Stimulated activated CD8-positive, alpha-beta memory T cell treated with anti-CD3 and anti-CD28 coated beads, Interleukin-15, amount 100 ng/mL, for 4 hours (primary cell): ENCODE measurements around the gene TUBA1C.
"Not testable (repeated sequence)": the region's sequence is repeated elsewhere in the genome, so short reads cannot be mapped to it uniquely, and the experiment has no call there.

Experiments used
- DNase-seq, 2 donors: peaks; one replicate each; pipeline ENCODE4 v3.0.0-alpha.2; 2020; ENCODE audit warnings: low read depth in 2 of 2

The TUBA1C gene

DNA sequence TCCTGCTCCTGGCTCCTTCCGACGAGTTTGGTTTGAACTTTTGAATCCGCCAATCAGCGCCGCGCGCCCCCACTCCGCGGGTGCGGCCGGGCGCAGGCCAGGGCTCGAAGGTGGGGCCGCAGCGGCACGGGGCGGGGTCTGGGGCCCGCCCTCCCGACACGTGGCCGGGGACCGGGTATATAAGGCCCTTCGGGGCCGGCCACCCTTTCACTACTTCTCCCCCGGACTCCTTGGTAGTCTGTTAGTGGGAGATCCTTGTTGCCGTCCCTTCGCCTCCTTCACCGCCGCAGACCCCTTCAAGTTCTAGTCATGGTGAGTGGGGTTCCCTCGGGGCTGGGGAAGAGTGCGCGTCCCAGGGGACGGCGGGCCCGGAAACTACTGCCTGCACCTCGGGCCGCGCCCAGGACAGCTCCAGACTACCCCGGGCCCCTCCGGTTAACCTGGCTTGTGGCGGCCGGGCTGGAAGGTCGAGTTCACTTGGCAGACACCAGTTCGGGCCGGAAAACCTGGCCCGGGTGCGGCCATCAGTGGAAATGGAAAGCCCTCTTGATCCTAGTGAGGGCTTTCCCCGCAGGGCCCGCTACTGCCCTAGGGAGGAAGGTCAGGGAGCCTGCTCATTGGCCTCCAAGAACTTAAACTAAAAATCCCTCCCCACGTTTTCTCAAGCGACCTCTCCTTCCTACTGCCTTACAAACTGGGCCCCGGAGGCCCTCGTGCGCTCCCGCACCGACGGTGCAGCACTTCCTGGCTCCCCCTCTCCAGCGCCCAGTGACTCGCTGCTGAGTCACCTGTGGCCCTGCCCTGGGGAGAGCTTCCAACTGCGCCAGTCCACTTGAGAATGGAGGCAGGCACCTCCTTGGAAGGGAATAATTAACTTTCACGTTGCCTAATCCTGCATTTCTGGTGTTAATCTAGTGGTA lies at the start of gene TUBA1C:
Gene TUBA1C (plus strand): TSS at position 210 of the 920 bp plus-strand sequence. CDS start 100 bp downstream, at position 310.
- DNase-seq = peak; percentile 74 to 81

DNA sequence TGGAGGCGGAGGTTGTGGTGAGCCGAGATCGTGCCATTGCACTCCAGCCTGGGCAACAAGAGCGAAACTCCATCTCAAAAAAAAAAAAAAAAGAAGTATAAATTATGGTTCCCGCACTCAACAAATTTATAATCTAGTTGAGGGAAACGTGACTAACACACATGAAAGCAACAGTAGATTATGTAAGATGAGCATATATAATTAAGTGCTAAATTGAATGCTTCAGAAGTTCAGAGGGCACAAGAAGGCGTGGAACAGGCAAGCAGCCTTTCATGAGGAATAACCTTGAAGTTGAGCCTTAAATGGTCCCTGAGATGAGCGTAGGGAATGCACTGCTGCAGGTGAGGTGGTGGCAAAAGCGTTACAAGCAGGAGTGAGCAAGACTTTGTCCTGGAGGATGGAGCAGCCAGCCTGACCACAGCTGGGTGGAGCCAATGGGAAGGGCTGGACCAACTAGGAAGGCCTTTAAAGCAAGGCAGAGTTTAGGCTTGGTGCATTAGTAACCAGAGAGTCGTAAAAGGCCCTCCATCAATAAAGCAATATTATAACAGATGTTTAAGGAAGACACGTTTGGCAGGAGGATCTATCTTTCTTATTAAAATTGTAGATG lies 45.4 kb upstream of the TUBA1C start:
- DNase-seq = no peak

DNA sequence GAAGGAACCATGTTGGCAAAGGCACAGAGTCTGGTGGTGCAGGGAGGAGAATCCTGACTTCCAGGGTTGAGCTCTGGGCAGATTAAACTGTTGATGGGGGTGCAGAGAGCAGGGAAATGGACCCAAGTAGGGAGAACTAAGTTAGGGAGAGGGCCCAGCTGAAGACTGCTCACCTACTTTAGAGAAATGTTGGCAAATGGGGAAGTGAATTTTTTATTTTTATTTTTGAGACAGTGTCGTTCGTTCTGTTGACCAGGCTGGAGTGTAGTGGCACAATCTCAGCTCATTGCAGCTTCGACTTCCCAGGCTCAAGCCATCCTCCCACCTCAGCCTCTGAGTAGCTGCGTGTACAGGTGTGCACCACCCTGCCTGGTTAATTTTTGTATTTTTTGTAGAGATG lies 43.9 kb upstream of the TUBA1C start:
- DNase-seq = no peak

DNA sequence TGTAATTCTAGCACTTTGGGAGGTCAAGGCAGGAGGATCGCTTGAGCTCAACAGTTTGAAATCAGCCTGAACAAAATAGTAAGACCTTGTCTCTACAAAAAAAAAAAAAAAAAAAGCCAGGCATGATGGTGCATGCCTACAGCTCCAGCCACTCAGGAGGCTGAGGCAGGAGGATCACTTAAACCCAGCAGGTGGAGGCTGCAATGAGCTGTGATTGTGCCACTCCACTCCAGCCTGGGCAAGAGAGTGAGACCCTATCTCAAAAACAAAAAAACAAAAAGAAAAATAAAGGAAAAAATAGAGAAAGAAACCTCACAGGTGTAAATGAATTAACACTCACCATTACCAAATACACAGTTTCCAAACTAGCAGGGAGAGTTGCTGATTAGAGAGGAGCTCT lies 41.8 kb upstream of the TUBA1C start:
- DNase-seq = no peak

DNA sequence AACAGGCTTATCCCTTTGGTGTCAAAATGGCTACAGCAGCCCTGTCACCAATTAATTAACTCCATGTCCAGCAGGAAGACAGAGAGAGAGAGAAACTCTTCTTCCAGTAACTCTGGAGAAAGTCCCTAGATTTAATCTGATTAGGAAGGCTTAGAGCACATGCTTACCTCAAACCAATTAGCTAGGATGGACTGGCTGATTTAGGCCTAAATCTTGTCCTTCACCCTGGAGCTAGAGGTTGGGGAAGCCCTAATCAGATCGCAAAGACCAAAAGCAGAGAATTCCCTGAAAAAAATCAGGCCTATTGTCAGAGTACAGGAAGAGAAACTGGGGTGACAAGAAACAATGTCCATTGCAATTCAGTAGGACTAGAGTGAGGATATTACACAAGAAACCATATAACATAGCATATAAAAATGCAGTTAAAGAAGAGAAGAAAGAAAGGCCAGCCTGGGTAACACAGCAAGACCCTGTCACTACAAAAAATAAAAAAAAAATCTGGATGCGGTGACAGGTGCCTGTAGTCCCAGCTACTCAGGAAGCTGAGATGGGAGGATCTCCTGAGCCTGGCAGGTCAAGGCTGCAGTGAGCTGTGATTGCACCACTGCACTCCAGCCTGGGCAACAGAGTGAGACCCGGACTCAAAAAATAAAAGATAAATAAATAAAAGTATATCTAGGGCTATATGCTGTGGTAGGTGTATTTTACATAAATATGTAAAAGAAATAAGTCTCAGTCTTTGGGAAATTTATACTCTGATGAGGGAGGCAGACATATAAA lies 41.1 kb upstream of the TUBA1C start:
- no peak for DNase-seq

DNA sequence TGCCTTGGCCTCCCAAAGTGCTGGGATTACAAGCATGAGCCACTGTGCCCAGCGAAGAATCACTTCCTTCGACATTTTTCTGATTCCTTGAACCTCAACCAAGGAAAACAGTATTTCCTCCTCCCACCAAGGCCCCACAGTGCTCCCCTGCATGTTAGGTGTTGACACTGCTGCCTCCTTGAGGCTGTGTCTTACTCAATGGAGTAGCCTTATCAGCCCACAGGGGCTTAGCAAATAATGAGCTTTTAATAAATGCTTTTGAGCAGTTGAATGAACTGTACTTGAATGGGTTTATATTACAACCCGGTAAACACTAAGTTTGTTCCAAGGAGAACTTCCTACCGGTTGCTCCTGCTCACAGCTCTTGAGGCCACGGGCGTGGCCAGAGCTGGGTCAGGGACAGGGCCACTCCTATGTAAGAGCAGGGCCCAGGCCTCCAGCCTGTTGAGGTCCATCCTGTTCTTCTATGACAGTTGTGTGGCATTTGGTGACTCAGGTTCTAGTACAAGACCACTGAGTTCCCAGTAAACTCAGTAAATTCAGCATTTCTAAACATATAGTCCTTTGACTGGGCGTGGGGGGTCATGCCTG lies 39.2 kb upstream of the TUBA1C start:
- DNase-seq = no peak

DNA sequence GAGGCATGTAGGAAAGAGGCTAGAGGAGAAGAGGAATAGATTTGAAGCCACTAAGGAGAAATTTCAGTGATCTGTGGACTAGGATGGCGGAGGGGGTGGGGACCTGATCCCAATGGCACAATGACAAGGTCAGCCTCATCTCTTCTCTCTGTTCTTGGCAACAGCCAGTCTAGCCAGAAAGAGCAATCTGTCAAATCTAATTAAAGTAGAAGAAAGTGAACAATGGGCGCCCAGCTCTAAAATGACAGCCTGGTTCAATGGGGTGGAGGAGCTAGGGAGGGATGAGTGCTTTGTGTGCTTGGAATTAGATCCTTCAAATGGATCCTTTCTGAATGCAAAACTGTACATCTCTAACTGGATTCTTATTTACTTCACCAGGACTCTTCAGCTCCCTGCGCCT lies 37.2 kb upstream of the TUBA1C start:
- no peak for DNase-seq

DNA sequence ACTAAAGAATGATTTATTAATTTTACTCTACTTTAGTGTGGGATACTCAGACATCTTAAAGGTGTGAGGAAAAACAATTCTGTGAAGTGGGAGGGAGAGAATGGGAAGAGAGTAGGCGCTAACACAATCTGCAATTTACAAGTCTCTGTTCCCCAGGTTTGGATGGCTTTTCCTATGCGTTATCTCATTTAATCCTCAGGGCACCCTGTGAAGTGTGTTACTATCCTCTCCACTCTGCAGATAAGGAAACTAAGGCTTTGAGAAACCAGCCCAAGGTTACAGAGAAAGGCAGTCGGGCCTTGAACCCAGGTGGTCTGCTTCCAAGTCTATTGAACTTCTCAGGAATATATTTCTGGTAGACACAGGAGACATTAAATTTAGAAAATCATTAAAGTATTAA lies 36.2 kb upstream of the TUBA1C start:
- DNase-seq = no peak

DNA sequence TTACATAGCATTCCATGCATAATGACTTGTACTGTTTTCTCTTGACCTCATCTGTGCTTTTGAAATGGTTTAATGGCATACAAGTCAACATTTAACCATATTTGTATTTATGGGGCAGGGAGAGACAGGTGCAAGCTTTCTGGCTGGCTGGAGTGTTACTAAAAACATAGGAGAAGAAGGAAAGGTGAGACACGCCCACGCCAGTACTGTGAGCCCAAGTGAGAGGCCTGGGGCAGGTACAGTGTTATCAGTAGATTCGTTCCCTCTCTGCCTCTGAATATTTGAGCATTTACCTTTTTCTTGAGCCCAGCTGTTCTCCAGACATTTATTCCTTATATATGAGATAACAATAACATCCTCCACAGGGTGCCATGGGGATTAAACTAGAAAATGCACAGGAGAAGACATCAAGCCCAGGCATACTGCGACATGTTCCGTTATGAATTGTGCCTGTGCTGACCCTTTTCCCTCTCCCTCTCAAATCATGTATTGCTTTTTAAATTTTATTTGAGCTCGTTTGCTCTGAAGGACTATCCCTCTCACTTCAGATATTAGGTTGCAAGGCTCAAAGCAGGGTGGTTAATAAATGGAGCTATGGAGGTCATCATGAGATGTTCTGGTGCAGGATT lies 34.6 kb upstream of the TUBA1C start:
- DNase-seq = no peak

DNA sequence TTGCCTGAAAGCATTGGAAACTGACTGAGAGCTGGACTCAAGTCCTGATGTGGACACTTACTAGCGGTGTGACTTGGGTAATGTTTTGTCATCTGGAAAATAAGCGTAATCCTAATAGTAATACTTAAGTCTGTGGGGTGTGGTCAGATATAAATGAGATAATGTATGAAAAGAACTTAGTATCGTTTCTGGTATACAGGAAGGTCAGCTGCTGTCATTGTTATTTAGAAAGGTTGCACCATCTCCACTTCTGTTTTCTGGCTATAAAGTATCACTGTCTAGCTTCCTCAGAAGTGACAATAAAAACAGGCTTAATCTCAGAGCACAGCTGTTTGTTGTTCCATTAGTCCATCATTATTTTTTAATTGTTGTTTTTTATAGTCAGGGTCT lies 34.1 kb upstream of the TUBA1C start:
- DNase-seq = no peak

DNA sequence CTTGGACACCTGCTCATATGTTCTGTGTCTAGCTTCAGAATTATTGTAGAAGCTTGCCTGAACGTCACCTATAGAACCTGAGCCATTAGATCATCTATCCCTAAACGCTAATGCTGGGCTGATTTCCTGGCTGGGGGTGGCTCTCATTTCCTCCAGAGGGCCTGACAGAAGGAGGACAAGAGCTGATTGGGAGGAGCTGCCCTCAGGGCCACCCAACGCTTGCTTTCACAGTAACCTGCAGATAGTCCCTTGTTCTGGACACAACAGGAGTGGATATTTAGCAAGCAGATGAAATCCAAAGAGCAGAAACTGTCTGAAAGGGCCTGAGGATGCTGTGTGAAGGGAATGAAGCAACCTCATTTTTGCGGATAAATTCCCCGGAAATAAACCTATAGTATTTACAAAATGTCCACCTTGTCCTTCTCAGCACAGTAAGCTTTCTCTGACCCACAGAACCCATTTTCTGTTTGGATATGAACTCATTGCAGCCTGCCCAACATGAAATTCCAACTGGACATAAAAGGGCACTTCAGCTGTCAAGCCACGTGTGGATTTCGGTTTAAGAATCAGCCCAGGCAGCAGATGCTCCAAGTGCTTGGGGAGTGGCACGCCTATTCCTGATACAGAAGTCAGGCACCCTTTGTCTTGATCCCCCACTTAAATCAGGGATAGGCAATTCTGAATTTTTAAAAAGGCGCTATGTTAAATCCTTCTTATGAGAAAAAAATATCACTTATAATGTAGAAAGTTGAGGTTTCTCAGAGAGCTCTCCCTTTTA lies 32.8 kb upstream of the TUBA1C start:
- no peak for DNase-seq

DNA sequence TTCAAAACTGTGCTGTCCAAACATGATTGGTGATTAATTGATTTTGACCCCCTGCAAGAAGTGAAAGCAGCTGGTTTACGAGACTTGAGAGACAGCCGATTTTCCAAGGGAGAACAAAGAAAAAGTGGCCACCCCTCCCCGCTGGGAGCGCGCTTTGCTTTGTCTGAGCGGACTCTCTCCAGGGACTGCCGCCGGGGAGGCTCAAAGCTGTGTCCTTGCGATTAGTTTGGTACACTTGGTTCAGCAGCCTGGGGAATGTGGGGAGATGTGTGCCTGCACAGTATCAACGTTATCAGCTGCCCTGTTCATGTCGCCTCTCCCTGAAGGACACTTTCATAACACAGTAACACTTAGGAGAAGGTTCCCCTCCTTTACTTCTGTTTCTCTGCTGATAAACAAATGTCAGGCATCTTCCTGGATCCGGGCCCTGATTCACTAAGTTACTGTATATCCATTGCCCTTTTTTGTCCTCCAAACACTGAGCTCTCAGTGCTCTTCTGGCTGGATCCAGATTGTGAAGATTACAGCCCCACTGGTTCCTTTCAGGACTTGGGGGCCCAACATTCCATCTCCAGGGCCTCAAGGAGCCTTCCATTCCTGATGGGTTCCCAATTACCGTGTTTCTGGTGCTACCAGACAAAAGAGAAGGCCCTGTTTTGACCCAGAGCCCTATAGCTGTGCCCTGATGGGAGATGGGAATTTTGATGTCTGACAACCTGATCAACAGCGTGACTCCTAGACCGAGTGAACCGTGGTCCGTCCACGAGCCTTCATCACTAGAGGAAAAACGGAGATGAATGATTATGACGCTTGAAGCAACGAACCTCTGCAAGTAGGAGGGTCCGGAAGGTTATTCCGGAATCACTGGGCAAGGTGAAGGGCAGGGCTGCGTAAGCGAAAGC lies 31.7 kb upstream of the TUBA1C start:
- no peak for DNase-seq

DNA sequence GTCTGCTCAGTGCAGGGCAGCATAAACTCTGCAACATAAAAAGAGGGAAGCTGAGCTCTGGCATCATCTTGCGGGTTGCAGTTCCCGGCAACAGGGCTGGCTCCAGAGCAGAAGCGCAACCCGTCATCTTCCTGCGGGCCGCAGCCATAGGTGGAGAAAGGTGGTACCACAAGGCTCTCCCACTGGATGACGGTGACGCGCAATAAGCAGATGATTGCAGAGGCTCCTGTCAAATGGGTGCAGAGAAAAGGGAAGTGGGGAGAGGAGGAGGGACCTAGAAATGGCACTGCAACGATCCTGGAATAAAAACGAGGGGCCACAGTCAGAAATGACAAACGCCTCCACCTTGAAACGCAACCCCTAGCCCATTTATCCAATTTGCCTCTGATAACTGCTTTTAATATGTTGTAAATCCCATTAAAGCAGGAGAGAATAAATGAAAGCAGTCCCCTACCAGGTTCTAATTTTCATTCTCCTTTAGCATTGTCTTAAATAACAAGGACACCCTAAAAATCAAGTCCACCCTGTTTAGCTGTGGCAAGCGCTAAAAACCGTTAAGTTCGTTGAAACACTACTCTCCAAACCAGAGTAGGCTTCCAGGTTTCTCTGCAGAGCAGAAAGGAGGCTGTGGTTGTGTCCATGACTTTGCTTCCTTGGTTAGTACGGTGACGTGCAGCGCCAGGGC lies 30.9 kb upstream of the TUBA1C start:
- no peak for DNase-seq

DNA sequence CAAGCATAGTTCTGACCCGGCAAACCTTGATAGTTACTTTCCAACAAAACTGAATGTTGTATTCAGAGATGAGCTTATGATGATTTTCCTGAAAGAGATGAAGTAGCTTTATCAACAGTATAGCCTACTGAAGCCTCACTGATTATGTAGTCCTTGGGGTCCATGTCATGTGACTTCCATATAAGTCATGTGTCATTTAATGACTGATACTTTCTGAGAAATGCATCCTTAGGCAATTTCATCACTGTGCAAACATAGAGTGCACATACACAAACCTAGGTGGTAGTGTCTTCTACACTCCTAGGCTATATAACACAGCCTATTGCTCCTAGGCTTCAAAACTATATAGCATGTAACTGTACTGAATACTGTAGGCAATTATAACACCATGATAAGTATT lies 28.5 kb upstream of the TUBA1C start:
- no peak for DNase-seq

DNA sequence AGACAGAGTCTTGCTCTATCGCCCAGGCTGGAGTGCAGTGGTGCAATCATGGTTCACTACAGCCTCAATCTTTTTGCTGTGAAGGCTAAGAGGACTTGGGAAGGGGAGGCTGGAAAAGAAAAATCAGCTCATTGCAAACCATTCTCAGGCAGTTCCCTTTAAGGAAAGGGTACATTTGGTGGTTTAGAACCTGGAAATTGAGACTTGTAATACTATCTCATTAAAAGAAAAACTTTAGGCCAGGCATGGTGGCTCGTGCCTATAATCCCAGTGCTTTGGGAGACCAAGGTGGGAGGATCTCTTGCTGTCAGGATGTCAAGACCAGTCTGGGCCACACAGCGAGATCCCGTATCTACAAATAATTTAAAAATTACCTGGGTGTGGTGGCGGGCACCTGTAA lies 21.3 kb upstream of the TUBA1C start:
- no peak for DNase-seq

DNA sequence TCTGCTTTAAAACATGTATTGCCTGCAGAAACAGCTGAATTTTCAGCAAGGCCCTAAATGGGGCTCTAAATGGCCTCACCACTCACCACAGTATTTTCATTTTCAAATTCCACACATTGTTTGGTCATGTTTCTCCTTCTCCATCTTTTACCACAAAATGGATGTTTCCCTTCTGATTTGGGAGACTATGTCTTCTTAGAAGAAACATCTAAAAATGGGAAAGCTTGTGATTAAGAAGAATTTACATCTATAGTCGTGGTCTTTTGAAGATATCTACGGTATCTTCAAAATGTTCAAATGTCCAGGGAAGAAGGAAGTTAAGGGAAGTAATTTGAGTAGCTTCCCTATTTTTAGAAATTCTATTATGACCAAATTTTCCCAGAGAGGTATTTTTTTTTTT lies 20.7 kb upstream of the TUBA1C start:
- DNase-seq = no peak

DNA sequence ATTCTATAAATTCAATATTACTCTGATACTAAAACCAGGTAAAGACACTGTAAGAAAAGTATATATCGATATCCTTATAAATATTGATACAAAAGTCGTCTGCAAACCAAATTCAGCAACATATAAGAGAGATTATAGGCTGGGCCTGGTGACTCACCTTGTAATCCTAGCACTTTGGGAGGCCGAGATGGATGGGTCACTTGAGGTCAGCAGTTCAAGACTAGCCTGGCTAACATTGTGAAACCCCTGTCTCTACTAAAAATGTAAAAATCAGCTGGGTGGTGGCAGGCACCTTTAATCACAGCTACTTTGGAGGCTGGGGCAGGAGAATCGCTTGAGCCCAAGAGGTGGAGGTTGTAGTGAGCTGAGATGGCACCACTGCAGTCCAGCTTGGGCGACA lies 13.5 kb upstream of the TUBA1C start:
- DNase-seq = no peak

DNA sequence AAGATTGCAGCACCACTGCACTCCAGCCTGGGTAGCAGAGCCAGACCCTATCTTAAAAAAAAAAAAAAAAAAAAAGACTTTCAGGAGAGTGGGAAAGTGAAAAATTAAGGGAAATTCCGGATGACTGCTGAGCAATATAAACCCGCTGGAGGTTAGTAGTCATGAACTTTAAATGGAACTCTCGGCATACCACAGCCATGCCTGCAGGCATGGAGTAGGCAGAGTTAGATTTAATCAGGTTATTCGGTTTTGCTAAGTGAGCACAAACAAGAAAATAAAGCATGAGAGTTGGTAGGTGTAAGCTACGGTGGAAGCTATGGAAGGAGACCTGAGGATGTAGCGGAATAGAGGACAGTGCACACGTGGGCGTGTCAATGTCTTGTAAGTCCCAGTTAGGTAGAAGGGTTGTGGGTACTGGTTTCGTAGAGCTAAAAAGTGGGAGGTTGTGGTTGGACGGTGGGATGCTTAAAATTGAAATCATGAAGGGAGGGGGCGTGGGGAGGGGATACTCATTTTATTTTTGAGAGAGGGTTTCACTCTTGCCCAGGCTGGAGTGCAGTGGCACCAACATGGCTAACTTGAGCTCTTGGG lies 11.8 kb upstream of the TUBA1C start:
- DNase-seq = no peak

DNA sequence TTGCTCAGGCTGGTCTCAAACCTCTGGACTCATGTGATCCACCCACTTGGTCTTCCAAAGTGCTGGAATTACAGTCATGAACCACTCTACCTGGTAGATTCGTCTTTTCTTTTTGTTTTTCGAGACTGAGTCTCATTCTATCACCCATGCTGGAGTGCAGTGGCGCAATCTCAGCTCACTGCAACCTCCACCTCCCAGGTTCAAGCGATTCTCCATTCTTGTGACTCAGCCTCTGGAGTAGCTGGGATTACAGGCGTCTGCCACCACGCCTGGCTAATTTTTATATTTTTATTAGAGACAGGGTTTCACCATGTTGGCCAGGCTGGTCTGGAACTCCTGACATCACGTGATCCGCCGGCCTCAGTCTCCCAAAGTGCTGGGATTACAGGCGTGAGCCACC lies 9.4 kb upstream of the TUBA1C start:
- DNase-seq = not testable (repeated sequence)
